Measurements from ENCODE around the gene CSGALNACT2. TPM values are rescaled to one million over a fixed set of nuclear protein-coding genes. Genes with fewer than 3 reads are reported as not detected.
"Not testable (repeated sequence)": the region's sequence is repeated elsewhere in the genome, so short reads cannot be mapped to it uniquely, and the experiment has no call there.

CSGALNACT2 gene
- total RNA-seq, 2 donors from 2014 or later, result 28.7 to 38.8 TPM

DNA sequence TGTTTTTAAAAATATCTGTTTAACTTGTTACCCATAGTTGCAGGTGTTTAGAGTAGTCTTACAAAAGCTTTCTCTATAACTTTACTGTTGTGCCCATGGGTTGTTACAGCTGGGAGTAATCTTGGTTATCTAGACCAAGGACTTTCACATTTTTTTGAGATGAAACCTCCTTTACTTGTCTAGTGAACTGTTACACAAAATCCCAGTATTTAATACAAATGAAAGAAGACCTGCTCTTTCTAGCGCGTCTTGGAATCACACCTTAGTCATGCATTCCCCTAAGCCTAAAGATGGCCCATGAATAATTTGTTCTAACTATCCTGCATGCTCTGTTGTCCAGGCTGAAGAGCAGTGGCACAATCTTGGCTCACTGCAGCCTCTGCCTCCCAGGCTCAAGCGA lies 38.0 kb downstream of the CSGALNACT2 start:
- no peak for ATAC-seq
- DNase-seq (ENCODE audit: low spot score in 2 of 2), result no peak
- H3K36me3 Mint-ChIP-seq, result peaks cover 36 to 43% of the 10 kb centered on the region in 2 donors
- H3K9me3 Mint-ChIP-seq, result no peaks in the 10 kb centered on the region
- H3K27ac Mint-ChIP-seq, result no peak overlapping the region

DNA sequence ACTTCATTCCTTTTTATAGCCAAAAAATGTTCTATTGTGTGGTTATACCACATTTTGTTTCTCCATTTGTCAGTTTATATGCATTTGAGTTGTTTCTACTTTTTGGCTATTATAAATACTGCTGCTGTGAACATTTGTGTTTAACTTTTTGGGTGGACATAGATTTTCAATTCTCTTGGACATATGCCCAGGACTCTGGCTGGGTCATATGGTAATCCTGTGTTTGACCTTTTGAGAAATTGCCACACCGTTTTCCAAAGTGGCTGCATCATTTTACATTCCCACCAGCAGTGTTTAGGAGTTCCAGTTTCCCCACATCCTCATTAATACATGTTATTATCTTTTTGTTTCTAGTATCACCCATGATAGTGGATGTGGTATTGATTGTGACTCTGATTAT lies 39.4 kb downstream of the CSGALNACT2 start:
- H3K9me3 Mint-ChIP-seq, result no peaks in the 10 kb centered on the region
- DNase-seq (ENCODE audit: low spot score in 2 of 2), result no peak
- no peak for ATAC-seq
- H3K27ac Mint-ChIP-seq, result no peak overlapping the region
- peaks cover 33 to 43% of the 10 kb centered on the region in 2 donors for H3K36me3 Mint-ChIP-seq

- peak overlapping the region in 1 of 2 donors; percentile 30 for H3K27ac Mint-ChIP-seq
- H3K36me3 Mint-ChIP-seq, result peaks cover 35 to 46% of the 10 kb centered on the region in 2 donors
- DNase-seq (ENCODE audit: low spot score in 2 of 2) (no peak), ATAC-seq (no peak)
- H3K9me3 Mint-ChIP-seq, result no peaks in the 10 kb centered on the region
Measured at GRCh38 chr10:43181146-43181545, 42.9 kb downstream of the CSGALNACT2 start.

DNA sequence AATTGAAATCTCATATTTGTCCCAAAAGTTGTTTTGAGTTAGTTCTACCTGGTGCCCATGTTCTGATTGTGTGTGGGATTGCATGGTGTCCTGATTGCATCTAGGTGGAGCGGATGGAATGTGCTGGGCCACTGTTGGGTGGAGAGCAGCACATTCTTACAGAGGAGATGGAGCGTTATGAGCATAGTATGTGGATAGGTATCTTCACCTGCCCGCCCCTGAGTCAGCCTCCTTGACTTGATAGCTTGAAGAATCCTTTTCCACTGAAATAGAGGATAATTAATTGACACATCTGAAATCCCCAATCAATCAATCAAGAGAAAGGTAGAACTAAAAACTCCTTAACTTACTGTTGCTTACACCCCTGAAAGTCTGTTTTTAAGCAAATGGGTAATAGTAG lies 45.5 kb downstream of the CSGALNACT2 start:
- H3K9me3 Mint-ChIP-seq; DNase-seq (ENCODE audit: low spot score in 2 of 2); ATAC-seq: not testable (repeated sequence)
- H3K27ac Mint-ChIP-seq, result peak overlapping the region in 1 of 2 donors; percentile 13
- H3K36me3 Mint-ChIP-seq, result peaks cover 27 to 31% of the 10 kb centered on the region in 2 donors

GRCh38 chr10:43186150-43186549 lies 47.9 kb downstream of the CSGALNACT2 start:
- Mint-ChIP-seq H3K36me3 (peaks cover 18 to 25% of the 10 kb centered on the region in 2 donors), H3K9me3 (no peaks in the 10 kb centered on the region), H3K27ac (no peak overlapping the region)
- ATAC-seq, result no peak
- no peak for DNase-seq (ENCODE audit: low spot score in 2 of 2)

- ATAC-seq, result no peak
- Mint-ChIP-seq H3K27ac (no peak overlapping the region), H3K36me3 (peaks cover 18 to 25% of the 10 kb centered on the region in 2 donors), H3K9me3 (no peaks in the 10 kb centered on the region)
- DNase-seq (ENCODE audit: low spot score in 2 of 2), result no peak
Measured at GRCh38 chr10:43187213-43187612, 49.0 kb downstream of the CSGALNACT2 start.

GRCh38 chr10:43188702-43189101 lies 50.5 kb downstream of the CSGALNACT2 start:
- Mint-ChIP-seq H3K36me3 (peaks cover 8 to 18% of the 10 kb centered on the region in 2 donors), H3K27ac (no peak overlapping the region), H3K9me3 (no peaks in the 10 kb centered on the region)
- DNase-seq (ENCODE audit: low spot score in 2 of 2) (no peak), ATAC-seq (no peak)

GRCh38 chr10:43190289-43190688 lies 52.0 kb downstream of the CSGALNACT2 start:
- H3K36me3 Mint-ChIP-seq, result peaks cover 4 to 13% of the 10 kb centered on the region in 2 donors
- H3K27ac Mint-ChIP-seq, result no peak overlapping the region
- no peaks in the 10 kb centered on the region for H3K9me3 Mint-ChIP-seq
- no peak for DNase-seq (ENCODE audit: low spot score in 2 of 2)
- no peak for ATAC-seq

- H3K27ac Mint-ChIP-seq, result no peak overlapping the region
- H3K9me3 Mint-ChIP-seq, result no peaks in the 10 kb centered on the region
- DNase-seq (ENCODE audit: low spot score in 2 of 2), result no peak
Measured at GRCh38 chr10:43190775-43191174, 52.5 kb downstream of the CSGALNACT2 start.

GRCh38 chr10:43192884-43193283 lies 54.6 kb downstream of the CSGALNACT2 start:
- DNase-seq (ENCODE audit: low spot score in 2 of 2) (no peak), ATAC-seq (no peak)
- H3K9me3 Mint-ChIP-seq, result no peaks in the 10 kb centered on the region
- no peaks in the 10 kb centered on the region for H3K36me3 Mint-ChIP-seq
- H3K27ac Mint-ChIP-seq, result peak overlapping the region in 1 of 2 donors; percentile 24

More at GRCh38 chr10:43190775-43191174, 52.5 kb downstream of the CSGALNACT2 start:
- ATAC-seq, result no peak
- H3K36me3 Mint-ChIP-seq, result peaks cover 4 to 13% of the 10 kb centered on the region in 2 donors

DNA sequence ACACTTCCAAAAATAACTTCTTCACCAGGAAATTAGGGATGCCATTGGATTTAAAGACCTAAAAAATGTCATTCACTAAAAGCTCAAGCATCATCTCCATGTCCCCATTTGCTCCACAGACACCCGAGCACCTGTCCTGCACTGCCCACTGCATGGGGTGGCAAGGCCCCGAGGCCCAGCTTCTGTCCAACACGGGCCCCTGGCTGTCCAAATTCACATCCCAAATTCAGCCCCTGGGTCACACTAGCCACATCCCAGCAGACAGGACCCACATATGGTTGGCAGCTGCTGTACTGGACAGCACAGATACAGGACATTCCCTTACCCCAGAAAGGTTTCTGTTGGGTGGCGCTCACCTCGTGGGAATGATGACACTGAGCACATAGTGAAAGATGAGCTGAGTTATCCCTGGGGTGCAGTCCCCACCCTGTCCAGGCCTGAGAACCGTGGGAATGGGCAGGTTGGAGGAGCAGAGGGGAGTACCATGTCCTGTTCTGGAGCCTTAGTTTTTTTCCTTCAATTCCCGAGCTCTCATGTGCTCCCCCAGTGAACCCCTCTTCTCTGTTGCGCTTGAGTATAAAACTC lies 55.3 kb downstream of the CSGALNACT2 start:
- H3K36me3 Mint-ChIP-seq, result no peaks in the 10 kb centered on the region
- no peaks in the 10 kb centered on the region for H3K9me3 Mint-ChIP-seq
- H3K27ac Mint-ChIP-seq, result peak overlapping the region; percentile 24 to 82
- ATAC-seq, result peak in 1 of 2 donors; percentile 15
- DNase-seq (ENCODE audit: low spot score in 2 of 2), result no peak

DNA sequence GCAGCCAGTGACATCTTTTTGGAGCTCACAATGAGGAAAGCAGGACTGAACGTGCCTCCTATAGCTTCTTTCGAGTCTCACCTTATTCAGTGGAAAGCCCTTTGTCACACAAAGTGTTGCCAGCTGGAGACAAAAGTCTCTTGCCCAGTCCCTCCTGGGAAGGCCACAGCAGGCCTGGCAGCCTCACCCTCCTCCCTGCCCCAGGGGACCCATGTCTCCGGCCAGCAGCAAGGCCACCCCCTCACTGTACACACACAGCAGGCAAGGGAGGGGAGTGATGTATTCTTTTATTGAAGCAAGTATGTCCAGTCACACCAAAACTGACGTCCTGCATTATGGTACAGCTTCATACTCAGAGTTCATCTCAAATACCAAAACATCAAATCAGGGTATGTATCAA lies 56.0 kb downstream of the CSGALNACT2 start:
- ATAC-seq, result no peak
- Mint-ChIP-seq H3K36me3 (no peaks in the 10 kb centered on the region), H3K9me3 (no peaks in the 10 kb centered on the region), H3K27ac (no peak overlapping the region)
- no peak for DNase-seq (ENCODE audit: low spot score in 2 of 2)

- no peaks in the 10 kb centered on the region for H3K9me3 Mint-ChIP-seq
- no peak for ATAC-seq
- no peak for DNase-seq (ENCODE audit: low spot score in 2 of 2)
- no peaks in the 10 kb centered on the region for H3K36me3 Mint-ChIP-seq
- H3K27ac Mint-ChIP-seq, result no peak overlapping the region
Measured at GRCh38 chr10:43194859-43195258, 56.6 kb downstream of the CSGALNACT2 start.

DNA sequence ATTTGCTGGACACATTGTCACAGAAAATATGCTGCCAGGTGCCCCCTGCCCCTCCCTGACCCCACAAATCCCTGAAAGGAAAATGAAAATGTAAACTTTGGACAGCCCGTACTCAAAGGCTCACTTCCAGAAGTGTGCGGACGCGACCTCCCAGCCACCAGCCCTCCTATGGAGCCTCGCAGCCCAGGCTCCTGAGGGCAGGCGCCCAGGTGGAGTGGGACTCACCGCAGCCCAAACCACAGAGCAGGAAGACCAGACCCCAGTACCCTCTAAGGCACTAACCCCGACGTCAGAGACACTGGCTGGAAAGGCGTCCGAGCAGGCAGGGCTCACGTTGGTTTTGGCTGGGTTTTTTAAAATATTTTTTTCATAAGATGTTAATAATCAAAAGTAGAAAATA lies 57.3 kb downstream of the CSGALNACT2 start:
- Mint-ChIP-seq H3K36me3 (no peaks in the 10 kb centered on the region), H3K9me3 (no peaks in the 10 kb centered on the region), H3K27ac (no peak overlapping the region)
- ATAC-seq, result no peak
- no peak for DNase-seq (ENCODE audit: low spot score in 2 of 2)

DNA sequence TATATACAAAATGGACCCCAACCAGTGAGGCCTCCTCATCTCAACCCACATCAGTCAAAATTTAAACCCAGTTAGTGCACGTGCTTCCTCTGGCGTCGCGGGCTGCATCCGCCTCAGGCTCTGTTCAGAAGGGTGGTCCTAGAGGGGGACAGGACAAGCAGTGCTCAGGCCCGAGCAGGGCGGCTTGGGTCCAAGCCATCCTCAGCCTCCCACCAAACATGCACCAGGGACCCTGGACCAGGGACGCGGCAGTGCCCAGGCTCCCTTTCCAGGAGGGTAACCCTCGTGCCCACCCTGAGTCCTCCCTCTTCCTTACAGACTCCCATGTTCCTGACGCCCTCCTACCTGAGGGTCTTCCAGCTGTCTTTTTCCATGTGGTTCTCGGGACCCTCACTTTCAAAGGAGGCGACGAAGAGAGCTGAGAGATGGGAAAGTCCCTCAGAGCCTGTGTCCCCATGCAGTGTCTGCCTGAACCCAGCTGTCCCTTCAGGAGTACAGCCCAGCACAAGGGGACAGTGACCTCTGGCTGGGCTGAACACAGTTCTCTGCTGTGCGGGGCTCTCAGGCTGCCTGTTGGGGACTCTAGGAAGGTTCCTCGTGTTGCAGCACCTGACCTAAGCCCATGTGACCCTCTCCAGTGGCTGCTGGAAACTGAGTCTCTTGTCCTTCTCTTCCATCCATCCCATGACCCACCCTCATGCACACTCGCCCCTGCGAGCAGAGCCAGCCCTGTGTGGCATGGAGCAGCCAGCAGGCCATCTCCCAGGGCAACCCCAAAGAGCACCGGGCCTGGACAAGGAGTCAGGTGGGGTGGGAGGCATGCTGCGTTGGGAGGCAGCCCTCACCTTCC lies 58.1 kb downstream of the CSGALNACT2 start:
- peak in 1 of 2 donors; percentile 54 for DNase-seq (ENCODE audit: low spot score in 2 of 2)
- Mint-ChIP-seq H3K27ac (no peak overlapping the region), H3K36me3 (no peaks in the 10 kb centered on the region), H3K9me3 (no peaks in the 10 kb centered on the region)
- no peak for ATAC-seq

DNA sequence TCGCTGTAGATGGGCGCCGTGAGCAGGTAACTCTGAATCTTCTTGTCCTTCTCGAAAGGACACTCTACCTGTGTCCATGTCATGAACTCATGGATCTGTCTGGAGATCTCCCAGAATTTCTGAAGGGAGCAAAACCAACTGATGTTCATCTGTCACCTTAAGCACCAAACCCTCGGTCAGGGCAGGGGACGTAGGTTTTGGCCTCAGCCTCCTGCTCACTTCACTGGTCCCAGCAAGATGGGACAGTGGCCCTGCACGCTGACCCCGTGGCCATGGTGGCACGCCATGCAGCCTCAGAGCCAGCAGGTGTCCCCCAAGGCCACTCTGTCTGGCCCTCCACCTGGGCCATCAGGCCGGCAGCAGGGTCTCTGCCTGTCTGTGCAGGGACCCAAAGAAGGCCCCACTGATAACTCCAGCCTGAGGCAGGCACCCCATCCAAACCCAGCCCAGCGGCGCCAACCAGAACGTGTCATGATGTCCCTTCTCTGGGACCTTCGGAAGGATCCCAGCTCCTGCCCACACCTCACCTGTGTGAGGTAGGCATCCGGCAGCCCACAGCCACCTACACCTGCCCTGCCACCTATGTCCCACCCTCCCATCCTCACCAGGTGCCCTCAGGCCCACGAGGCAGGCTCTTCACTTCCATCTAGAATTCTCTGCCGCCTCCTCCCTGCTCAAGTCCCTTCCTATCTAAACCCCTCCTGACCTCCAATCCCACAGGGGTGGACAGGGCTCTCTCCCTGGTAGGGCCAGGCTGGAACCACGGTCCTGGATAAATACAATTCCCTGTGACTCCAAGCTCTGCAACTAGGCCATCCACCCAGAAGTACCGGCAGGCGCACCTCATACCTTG lies 59.0 kb downstream of the CSGALNACT2 start:
- H3K27ac Mint-ChIP-seq, result peak overlapping the region in 1 of 2 donors; percentile 88
- no peaks in the 10 kb centered on the region for H3K36me3 Mint-ChIP-seq
- ATAC-seq, result no peak
- H3K9me3 Mint-ChIP-seq, result no peaks in the 10 kb centered on the region
- DNase-seq (ENCODE audit: low spot score in 2 of 2), result peak in 1 of 2 donors; percentile 52

Data from activated naive CD4-positive, alpha-beta T cell treated with anti-CD3 and anti-CD28 coated beads, Interleukin-2, amount 50 U/mL, for 72 hours (primary cell).